SK-N-SH (cell line): ENCODE data around the gene ANKRD31. TPM values are rescaled to one million over a fixed set of nuclear protein-coding genes. Genes with fewer than 3 reads are reported as not detected.

Experiments
- CTCF ChIA-PET: fragments of 300-600, 350-600 bp; formaldehyde crosslinking; extraction: SDS; loops from one replicate; lab custom pipeline; 2021; lab: Yijun Ruan, JAX
- POLR2A ChIA-PET: fragments of 350-600 bp; sonication (Branson Sonifier 250); formaldehyde crosslinking; extraction: SDS; loops from one replicate; lab custom pipeline; 2020; ENCODE audit warnings: antibody characterized with exemption, inconsistent platforms; lab: Yijun Ruan, JAX
- DNase-seq: peaks from one replicate; pipeline ENCODE4 v3.0.0; 2012
- H2AFZ ChIP-seq: fragments of 200-600 bp; sonication (generic); 2 replicates; pipeline ENCODE4 v1.8.1; 2016; ENCODE audit warnings: antibody characterized with exemption, mild to moderate bottlenecking, low read depth
- H3F3A ChIP-seq: fragments of 200-600 bp; sonication (generic); replicated peaks from 2 replicates; pipeline ENCODE3; 2016; ENCODE audit warnings: antibody characterized with exemption, mild to moderate bottlenecking; ENCODE audit not compliant: insufficient read depth
- H3K27ac ChIP-seq, 2 experiments: fragments of 200-500 bp in 1 of 2; fragments of 200-600 bp in 1 of 2; sonication (Bioruptor generic) in 1 of 2; sonication (generic), shearing (Covaris generic) in 1 of 2; 2 replicates each; pipeline versions ENCODE4 v1.5.1 to v1.6.1; 2014 to 2016; ENCODE audit warnings: low read depth in 2 of 2, inconsistent platforms in 1 of 2, low read length in 1 of 2, mild to moderate bottlenecking in 1 of 2, mixed read lengths in 1 of 2
- H3K27me3 ChIP-seq: fragments of 200-600 bp; sonication (generic), shearing (Covaris generic); 2 replicates; pipeline ENCODE4 v1.6.1; 2016; ENCODE audit warnings: mixed run types; ENCODE audit not compliant: insufficient read depth
- H3K36me3 ChIP-seq, 2 experiments: fragments of 200-500 bp in 1 of 2; fragments of 200-600 bp in 1 of 2; sonication (Bioruptor generic) in 1 of 2; sonication (generic) in 1 of 2; replicated peaks in 1 of 2; 2 replicates each; pipeline versions ENCODE3 to v1.5.1; 2014 to 2016; ENCODE audit warnings: low read length in 1 of 2, mild to moderate bottlenecking in 1 of 2; ENCODE audit not compliant: insufficient read depth in 2 of 2, control insufficient read depth in 1 of 2
- H3K4me1 ChIP-seq, 2 experiments: fragments of 200-500 bp in 1 of 2; fragments of 200-600 bp in 1 of 2; sonication (Bioruptor generic) in 1 of 2; sonication (generic), shearing (Covaris generic) in 1 of 2; 2 replicates each; pipeline versions ENCODE4 v1.5.1 to v1.6.1; 2014 to 2016; ENCODE audit warnings: low read depth in 1 of 2, low read length in 1 of 2, mixed run types in 1 of 2; ENCODE audit not compliant: insufficient read depth in 2 of 2, control insufficient read depth in 1 of 2
- H3K4me2 ChIP-seq: fragments of 200-600 bp; sonication (generic), shearing (Covaris generic); 2 replicates; pipeline ENCODE4 v1.6.1; 2017; ENCODE audit warnings: mixed run types
- H3K4me3 ChIP-seq, 2 experiments: fragments of 200-500 bp in 1 of 2; fragments of 200-600 bp in 1 of 2; sonication (Bioruptor generic) in 1 of 2; sonication (generic), shearing (Covaris generic) in 1 of 2; 2 replicates each; pipeline versions ENCODE4 v1.5.1 to v1.8.1; 2014 to 2016; ENCODE audit warnings: low read depth in 2 of 2, inconsistent platforms in 1 of 2, low read length in 1 of 2, mild to moderate bottlenecking in 1 of 2, mixed read lengths in 1 of 2, moderate library complexity in 1 of 2
- H3K79me2 ChIP-seq: fragments of 200-600 bp; sonication (generic); 2 replicates; pipeline ENCODE4 v1.8.1; 2017; ENCODE audit warnings: mild to moderate bottlenecking; ENCODE audit not compliant: insufficient read depth
- H3K9ac ChIP-seq: fragments of 200-600 bp; sonication (generic); 2 replicates; pipeline ENCODE4 v1.6.1; 2017; ENCODE audit warnings: mixed run types
- H3K9me2 ChIP-seq: fragments of 200-600 bp; sonication (generic); 2 replicates; pipeline ENCODE4 v1.6.1; 2017; ENCODE audit warnings: mixed run types
- H3K9me3 ChIP-seq: fragments of 200-600 bp; sonication (generic); 2 replicates; pipeline ENCODE4 v1.6.1; 2017; ENCODE audit warnings: mixed run types, mild to moderate bottlenecking, moderate library complexity
- H4K20me1 ChIP-seq: fragments of 200-600 bp; sonication (generic); 2 replicates; pipeline ENCODE4 v1.6.1; 2017; ENCODE audit warnings: mild to moderate bottlenecking, mixed run types; ENCODE audit not compliant: insufficient read depth
- CHD2 ChIP-seq: fragments of 150-350 bp; IDR thresholded peaks from 2 replicates; pipeline ENCODE4 v1.6.1; 2018; ENCODE audit warnings: low read length; ENCODE audit not compliant: partially characterized antibody
- ELF1 ChIP-seq: IDR thresholded peaks from 2 replicates; pipeline ENCODE4 v1.4.0; 2012
- EZH2phosphoT487 ChIP-seq: fragments of 200-600 bp; sonication (generic); IDR thresholded peaks from 2 replicates; pipeline ENCODE4 v1.6.1; 2017; ENCODE audit warnings: low read depth, mixed run types, mild to moderate bottlenecking, antibody characterized with exemption, moderate library complexity, borderline replicate concordance
- FOXM1 ChIP-seq: IDR thresholded peaks from 2 replicates; pipeline ENCODE4 v1.4.0; 2012; ENCODE audit warnings: low read depth, mild to moderate bottlenecking
- GATA2 ChIP-seq: sonication (generic); formaldehyde crosslinking; IDR thresholded peaks from 2 replicates; pipeline ENCODE4 v1.5.0; 2020; ENCODE audit warnings: mild to moderate bottlenecking, missing genetic modification reagents
- JUND ChIP-seq: IDR thresholded peaks from 2 replicates; pipeline ENCODE4 v1.4.0; 2012
- MXI1 ChIP-seq: IDR thresholded peaks from 2 replicates; pipeline ENCODE4 v1.6.1; 2012; ENCODE audit warnings: mild to moderate bottlenecking, low read depth, low read length, improper control_type of control experiment
- NFIC ChIP-seq: IDR thresholded peaks from 2 replicates; pipeline ENCODE4 v1.4.0; 2012; ENCODE audit warnings: borderline replicate concordance
- NRF1 ChIP-seq: IDR thresholded peaks from 2 replicates; pipeline ENCODE4 v1.6.1; 2012; ENCODE audit warnings: low read depth, mild to moderate bottlenecking, low read length
- POLR2AphosphoS5 ChIP-seq: IDR thresholded peaks from 2 replicates; pipeline ENCODE4 v1.6.1; 2012; ENCODE audit warnings: low read depth, low read length
- SIN3A ChIP-seq: IDR thresholded peaks from 2 replicates; pipeline ENCODE4 v1.6.1; 2012; ENCODE audit warnings: low read depth, mild to moderate bottlenecking, low read length, moderate library complexity, borderline replicate concordance
- SMC3 ChIP-seq: IDR thresholded peaks from 2 replicates; pipeline ENCODE4 v1.6.1; 2012; ENCODE audit warnings: low read depth, low read length, improper control_type of control experiment
- TAF1 ChIP-seq: IDR thresholded peaks from 2 replicates; pipeline ENCODE4 v1.6.1; 2012; ENCODE audit warnings: low read depth, mild to moderate bottlenecking, low read length, moderate library complexity, borderline replicate concordance
- TEAD4 ChIP-seq: IDR thresholded peaks from 2 replicates; pipeline ENCODE4 v1.4.0; 2012; ENCODE audit warnings: mild to moderate bottlenecking, borderline replicate concordance; ENCODE audit not compliant: insufficient read depth
- YY1 ChIP-seq: IDR thresholded peaks from 2 replicates; pipeline ENCODE4 v1.4.0; 2012; ENCODE audit warnings: low read depth, mild to moderate bottlenecking
- WGBS: methylation state at CpG from one replicate; pipeline ENCODE4 v1.1.6; 2017; ENCODE audit warnings: low lambda C conversion rate; 5-methylcytosine and 5-hydroxymethylcytosine counted together
- polyA plus RNA-seq, 3 experiments: library from polyadenylated mRNA; depleted of rRNA; stranded (reverse); fragments of >200 nt; gene quantifications; 2 replicates each; pipeline ENCODE4 v1.2.3, GENCODE V29; 2012
- TF ChIP-seq, protein P1 (sequence below): IDR thresholded peaks from 2 replicates; pipeline ENCODE4; 2012
- TF ChIP-seq, protein P2 (sequence below): fragments of 150-350 bp; IDR thresholded peaks from 2 replicates; pipeline ENCODE4 v1.6.1; 2016; ENCODE audit warnings: mild to moderate bottlenecking, low read depth, low read length

The ANKRD31 gene
- polyA plus RNA-seq, 1 of the 3 experiments (the other 2 are of a cell fraction) = 0.05 TPM

DNA sequence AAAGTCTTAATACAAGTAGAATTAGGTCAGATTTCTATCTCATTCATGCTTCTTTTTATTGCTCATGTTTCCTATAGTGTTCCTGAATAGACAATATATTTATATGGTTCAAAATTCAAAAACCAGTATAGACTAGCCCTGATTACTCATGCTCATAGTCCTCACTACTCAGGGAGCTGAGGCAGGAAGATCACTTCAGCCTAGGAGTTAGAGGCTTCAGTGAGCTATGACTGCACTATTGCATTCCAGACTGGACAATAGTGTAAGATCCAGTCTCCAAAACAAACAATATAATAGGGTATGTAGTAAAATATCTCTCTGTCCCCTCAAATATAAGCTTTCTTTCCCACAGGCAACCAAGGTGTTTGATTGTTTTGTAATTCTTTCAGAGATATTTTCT is 2.4 kb downstream of the ANKRD31 start:
- TF ChIP-seq, protein P1, sequence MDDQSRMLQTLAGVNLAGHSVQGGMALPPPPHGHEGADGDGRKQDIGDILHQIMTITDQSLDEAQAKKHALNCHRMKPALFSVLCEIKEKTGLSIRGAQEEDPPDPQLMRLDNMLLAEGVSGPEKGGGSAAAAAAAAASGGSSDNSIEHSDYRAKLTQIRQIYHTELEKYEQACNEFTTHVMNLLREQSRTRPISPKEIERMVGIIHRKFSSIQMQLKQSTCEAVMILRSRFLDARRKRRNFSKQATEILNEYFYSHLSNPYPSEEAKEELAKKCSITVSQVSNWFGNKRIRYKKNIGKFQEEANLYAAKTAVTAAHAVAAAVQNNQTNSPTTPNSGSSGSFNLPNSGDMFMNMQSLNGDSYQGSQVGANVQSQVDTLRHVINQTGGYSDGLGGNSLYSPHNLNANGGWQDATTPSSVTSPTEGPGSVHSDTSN = no peak
- TF ChIP-seq GATA2 (CRISPR knock-in tag) = no peak
- TF ChIP-seq NFIC = no peak
- TF ChIP-seq NRF1 = no peak
- no peak for TF ChIP-seq EZH2phosphoT487
- TF ChIP-seq MXI1 = no peak
- no peak for TF ChIP-seq POLR2AphosphoS5
- no peak for TF ChIP-seq TEAD4
- Histone ChIP-seq H3K79me2 (no peaks in the 10 kb centered on the region), H3F3A (peaks cover 9% of the 10 kb centered on the region), H4K20me1 (no peaks in the 10 kb centered on the region), H3K9me2 (no peaks in the 10 kb centered on the region), H3K36me3 (no peaks in the 10 kb centered on the region), H3K9me3 (no peaks in the 10 kb centered on the region), H3K4me1 (peaks cover 0 to 9% of the 10 kb centered on the region in 2 experiments; a peak in 1 of 4 replicates), H3K9ac (no peak overlapping the region), H3K27ac (no peak overlapping the region), H2AFZ (peak overlapping the region; percentile 25; the same call in 1 of the 2 replicates), H3K27me3 (no peaks in the 10 kb centered on the region), H3K4me3 (no peak overlapping the region), H3K4me2 (no peak overlapping the region)
- ChIA-PET CTCF (interaction anchor here (1.2 kb wide), 1 partner anchor 300 kb away, joined by 3 read pairs; no protein-coding TSS in a partner anchor), POLR2A (no interaction called here)
- no peak for DNase-seq

DNA sequence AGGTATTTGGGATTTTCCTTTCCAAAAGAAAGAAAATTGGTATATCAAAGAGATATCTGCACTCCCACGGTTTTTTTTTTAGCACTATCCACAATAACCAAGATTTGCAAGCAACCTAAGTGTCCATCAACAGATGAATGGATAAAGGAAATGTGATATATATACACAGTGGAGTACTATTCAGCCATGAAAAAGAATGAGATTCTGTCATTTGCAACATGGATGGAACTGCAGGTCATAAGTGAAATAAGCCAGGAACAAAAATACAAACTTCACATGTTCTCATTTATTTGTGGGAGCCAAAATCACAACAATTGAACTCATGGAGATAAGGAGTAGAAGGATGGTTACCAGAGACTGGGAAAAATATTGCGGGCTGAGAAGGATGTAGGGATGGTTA is 9.8 kb downstream of the ANKRD31 start:
- Histone ChIP-seq H3K27ac (no peak overlapping the region), H3K4me2 (no peak overlapping the region), H4K20me1 (no peaks in the 10 kb centered on the region), H3K4me3 (no peak overlapping the region), H3K36me3 (no peaks in the 10 kb centered on the region), H3K9me2 (no peaks in the 10 kb centered on the region), H2AFZ (no peak overlapping the region), H3K9me3 (no peaks in the 10 kb centered on the region), H3K79me2 (no peaks in the 10 kb centered on the region), H3K27me3 (no peaks in the 10 kb centered on the region), H3K9ac (no peak overlapping the region), H3K4me1 (no peaks in the 10 kb centered on the region), H3F3A (no peaks in the 10 kb centered on the region)
- DNase-seq = no peak
- ChIA-PET POLR2A (no interaction called here), CTCF (no interaction called here)
- TF ChIP-seq TEAD4 (no peak), SIN3A (no peak), JUND (no peak), SMC3 (no peak), NRF1 (no peak), CHD2 (no peak), YY1 (no peak), FOXM1 (no peak), ELF1 (no peak), TAF1 (no peak)
- TF ChIP-seq, protein P2, sequence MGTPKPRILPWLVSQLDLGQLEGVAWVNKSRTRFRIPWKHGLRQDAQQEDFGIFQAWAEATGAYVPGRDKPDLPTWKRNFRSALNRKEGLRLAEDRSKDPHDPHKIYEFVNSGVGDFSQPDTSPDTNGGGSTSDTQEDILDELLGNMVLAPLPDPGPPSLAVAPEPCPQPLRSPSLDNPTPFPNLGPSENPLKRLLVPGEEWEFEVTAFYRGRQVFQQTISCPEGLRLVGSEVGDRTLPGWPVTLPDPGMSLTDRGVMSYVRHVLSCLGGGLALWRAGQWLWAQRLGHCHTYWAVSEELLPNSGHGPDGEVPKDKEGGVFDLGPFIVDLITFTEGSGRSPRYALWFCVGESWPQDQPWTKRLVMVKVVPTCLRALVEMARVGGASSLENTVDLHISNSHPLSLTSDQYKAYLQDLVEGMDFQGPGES = no peak
- WGBS = 37% methylated on average over 2 of the region's 2 CpGs
